Uterus (tissue), 2 donors: ENCODE data around the gene AGBL1.

Source experiments
- POLR2A ChIP-seq, 2 donors: fragments of 450-650 bp; IDR thresholded peaks; one replicate each; pipeline ENCODE4 v1.6.1; 2016; ENCODE audit warnings: antibody characterized with exemption in 2 of 2, mild to moderate bottlenecking in 1 of 2, moderate library complexity in 1 of 2
- TF ChIP-seq, protein P1 (sequence below), 4 experiments: fragments of 200-600 bp in 2 of 4; fragments of 450-650 bp in 2 of 4; sonication (generic) in 2 of 4; IDR thresholded peaks; one replicate each; pipeline ENCODE4 v1.5.1; 2016 to 2019; ENCODE audit warnings: antibody characterized with exemption in 4 of 4, mild to moderate bottlenecking in 2 of 4, moderate library complexity in 1 of 4

DNA sequence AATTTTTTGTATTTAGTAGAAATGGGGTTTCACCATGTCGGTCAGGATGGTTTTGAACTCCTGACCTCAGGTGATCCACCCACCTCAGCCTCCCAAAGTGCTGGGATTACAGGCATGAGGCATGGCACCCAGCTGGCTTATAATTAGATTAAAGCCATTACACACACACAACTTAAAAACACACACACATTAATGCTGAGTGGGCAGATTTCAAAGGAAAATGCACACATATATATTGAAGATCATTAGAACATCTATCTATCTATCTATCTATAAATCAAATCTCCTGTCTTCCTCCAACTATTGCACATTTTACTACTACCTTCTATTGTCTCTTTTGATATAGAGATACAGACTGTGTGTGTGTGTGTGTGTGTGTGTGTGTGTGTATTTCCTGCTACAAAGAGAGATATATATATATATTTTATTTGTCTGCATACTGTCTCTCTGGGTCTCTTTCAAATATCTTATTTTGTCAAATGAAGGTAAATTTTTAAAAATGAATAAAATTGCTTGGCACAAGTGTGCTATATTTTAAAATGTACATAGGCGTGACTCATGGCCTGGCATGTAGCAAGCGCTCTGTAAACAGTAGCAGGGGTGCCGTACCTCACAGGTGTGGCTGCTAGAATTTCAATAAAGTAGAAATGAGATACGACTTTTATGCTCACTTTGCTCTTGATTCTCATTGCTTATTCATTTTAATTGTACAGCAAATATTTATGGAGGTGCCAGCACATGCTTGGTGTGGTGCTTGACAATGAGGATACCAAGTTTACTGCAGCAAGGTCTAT, 655.8 kb downstream of the AGBL1 start:
- TF ChIP-seq, protein P1, sequence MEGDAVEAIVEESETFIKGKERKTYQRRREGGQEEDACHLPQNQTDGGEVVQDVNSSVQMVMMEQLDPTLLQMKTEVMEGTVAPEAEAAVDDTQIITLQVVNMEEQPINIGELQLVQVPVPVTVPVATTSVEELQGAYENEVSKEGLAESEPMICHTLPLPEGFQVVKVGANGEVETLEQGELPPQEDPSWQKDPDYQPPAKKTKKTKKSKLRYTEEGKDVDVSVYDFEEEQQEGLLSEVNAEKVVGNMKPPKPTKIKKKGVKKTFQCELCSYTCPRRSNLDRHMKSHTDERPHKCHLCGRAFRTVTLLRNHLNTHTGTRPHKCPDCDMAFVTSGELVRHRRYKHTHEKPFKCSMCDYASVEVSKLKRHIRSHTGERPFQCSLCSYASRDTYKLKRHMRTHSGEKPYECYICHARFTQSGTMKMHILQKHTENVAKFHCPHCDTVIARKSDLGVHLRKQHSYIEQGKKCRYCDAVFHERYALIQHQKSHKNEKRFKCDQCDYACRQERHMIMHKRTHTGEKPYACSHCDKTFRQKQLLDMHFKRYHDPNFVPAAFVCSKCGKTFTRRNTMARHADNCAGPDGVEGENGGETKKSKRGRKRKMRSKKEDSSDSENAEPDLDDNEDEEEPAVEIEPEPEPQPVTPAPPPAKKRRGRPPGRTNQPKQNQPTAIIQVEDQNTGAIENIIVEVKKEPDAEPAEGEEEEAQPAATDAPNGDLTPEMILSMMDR (IDR thresholded peaks at IDR 0.05) = no peak
- TF ChIP-seq POLR2A (IDR thresholded peaks at IDR 0.05) = no peak
